HUDEP-2 (cell line): ENCODE results near the gene SNAP91.
"Not testable (repeated sequence)": the region's sequence is repeated elsewhere in the genome, so short reads cannot be mapped to it uniquely, and the experiment has no call there.

ENCODE experiments used
- DNase-seq, 76 experiments: peaks; one replicate each; lab custom pipeline; 2025; ENCODE audit not compliant: unreplicated experiment in 76 of 76; lab: John Stamatoyannopoulos, UW

Gene SNAP91

DNA sequence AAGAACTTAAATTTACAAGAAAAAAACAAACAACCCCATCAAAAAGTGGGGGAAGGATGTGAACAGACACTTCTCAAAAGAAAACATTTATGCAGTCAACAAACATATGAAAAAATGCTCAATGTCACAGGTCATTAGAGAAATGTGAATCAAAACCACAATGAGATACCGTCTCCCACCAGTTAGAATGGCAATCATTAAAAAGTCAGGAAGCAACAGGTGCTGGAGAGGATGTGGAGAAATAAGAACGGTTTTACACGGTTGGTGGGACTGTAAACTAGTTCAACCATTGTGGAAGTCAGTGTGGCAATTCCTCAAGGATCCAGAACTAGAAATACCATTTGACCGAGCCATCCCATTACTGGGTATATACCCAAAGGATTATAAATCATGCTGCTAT lies 157.2 kb downstream of the SNAP91 start:
- not testable (repeated sequence) for DNase-seq

DNA sequence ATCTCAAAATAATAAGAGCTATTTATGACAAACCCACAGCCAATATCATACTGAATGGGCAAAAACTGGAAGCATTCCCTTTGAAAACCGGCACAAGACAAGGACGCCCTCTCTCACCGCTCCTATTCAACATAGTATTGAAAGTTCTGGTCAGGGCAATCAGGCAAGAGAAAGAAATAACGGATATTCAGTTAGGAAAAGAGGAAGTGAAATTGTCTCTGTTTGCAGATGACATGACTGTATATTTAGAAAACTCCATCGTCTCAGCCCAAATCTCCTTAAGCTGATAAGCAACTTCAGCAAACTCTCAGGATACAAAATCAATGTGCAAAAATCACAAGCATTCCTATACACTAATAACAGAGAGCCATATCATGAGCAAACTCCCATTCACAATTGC lies 158.4 kb downstream of the SNAP91 start:
- not testable (repeated sequence) for DNase-seq

DNA sequence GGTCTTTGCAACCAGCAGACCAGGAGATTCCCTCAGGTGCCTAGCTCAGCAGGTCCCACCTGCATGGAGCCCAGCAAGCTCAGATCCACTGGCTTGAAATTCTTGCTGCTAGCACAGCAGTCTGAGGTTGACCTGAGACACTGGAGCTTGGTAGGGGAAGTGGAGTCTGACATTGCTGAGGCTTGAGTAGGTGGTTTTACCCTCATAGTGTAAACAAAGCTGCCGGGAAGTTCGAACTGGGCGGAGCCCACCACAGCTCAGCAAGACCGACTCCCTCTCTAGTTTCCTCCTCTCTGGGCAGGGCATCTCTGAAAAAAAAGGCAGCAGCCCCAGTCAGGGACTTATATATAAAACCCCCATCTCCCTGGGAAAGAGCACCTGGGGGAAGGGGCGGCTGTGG lies 162.3 kb downstream of the SNAP91 start:
- DNase-seq = no peak

DNA sequence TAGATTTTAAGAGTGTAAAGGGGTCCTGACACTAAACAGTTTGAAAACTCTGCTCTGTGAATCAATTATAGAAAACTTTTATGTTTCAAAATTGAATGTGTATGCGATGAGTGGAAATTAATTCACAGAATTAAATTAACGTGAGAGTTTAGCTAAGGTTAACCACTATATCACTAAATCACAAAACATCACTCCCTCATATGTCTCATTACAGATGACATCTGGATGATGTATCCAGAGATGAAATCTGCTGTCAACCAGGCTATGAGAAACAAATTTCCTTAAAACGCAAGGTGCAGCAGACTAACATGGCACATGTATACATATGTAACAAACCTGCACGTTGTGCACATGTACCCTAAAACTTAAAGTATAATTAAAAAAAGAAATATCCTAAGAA lies 169.2 kb downstream of the SNAP91 start:
- no peak for DNase-seq

DNA sequence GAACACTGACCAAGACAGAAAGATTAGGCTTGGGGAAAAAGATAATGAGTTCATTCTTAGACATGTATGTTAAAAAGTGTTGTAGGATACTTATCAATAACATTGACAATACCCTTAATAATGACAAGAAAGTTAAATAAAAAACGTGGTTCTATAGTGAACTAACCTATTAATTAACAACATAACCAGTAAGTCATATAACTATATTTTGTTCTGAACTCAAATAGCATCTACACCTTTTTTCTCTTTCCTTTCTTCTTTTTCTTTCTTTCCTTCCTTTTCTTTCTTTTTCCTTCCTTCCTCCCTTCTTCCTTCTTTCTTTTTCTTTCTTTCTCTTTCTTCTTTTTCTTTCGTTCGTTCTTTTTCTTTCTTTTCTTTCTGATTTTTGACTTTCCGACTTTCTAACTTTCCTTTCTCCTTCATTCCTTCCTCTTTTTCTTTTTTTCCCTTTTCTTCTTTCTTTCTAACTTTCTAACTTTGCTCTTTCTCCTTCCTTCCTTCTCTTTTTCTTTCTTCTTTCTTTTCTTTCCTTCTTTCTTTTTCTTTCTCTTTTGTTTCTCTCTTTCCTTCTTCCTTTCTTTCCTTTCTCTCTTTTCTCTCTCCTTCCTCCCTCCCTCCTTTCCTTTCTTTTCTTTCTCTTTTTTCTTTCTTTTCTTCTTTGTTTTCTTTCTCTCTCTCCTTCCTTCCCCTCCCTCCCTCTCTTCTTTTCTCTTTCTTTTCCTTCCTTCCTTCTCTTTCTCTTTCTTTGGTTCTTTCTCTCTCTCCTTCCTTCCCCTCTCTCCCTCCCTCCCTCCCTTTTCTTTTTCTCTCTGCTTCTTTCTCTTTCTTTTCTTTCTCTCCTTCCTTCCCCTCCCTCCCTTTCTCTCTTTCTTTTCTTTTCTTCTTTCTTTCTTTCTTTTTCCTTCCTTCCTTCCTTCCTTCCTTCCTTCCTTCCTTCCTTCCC lies 172.0 kb downstream of the SNAP91 start:
- no peak for DNase-seq

DNA sequence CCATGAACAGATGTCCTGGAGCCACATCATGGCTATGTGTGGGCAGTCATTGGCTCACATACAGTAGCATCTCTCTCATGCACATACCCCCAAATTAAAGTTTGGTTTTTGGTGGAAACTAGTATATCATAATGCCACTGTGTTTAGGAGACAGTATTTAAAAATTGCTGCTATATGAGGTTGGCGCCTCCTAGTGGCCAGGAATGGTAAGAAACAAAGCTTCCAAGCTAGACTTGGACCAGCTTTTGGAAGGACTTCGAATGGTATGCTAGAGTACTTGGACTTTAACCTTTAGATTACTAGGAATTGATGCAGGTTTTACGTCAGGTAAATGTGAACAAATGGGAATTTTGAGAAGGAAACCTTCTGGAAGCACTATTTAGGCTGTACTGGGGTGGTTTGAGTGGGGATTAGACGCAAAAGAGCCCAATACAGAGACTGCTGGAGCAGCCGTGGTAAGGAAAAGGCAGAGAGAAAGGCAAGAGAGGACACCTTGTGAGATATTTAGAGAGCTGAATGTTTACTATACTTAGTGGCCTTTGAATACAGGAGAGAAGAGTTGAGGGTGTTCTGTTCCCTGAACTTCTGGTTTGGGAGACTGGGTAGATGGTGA lies 172.8 kb downstream of the SNAP91 start:
- peak in 50 of 76 experiments; percentile 2 to 71 (median 33) for DNase-seq

DNA sequence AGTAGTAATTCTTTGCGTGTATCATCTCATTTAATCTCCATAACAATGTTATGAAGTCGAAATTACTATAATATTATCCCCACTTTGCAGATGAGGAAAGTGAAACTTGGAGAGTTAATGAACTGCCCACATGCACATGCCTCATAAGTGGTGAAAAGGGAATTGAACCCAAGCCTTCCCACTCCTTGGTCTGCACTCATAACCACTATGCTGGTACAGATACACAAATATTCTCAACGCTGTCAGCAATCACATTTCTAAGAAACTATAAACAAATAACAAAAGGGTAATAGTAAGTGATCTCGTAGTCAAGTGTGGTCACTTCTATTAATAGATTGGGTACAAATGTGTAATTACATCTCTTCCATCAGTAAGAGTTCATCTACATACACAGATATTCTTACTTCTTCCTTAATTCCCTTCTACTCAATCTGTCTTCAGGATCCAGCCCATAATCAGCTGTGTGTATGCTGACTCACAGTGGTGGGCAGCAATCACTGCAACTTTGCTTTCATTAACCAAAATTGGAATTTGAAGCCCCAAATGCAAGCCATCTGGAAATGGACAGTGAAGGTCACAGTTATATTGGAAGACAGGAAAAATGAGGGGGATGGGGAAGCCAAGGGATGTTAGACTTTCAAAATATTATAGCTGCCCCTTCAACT lies 190.0 kb downstream of the SNAP91 start:
- no peak for DNase-seq

DNA sequence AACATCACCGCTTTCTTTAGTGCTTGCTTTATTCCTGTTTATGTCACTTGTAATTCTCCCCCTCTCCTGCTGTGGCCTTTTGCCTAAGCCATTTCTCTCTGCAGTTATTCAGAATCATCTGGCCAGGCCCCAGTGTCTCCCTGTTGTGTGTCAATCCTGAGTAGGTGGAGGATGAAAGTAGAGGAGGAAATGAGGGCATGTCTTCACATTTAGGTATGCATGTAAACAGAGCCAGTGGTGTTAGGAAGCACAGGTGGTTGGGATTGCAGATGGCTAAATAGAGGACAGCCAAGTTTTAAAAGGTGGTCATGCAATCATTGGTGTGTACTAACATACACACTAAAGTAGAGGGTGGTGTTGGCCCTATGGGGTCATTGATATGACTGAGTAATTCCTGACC lies 191.4 kb downstream of the SNAP91 start:
- DNase-seq = no peak

DNA sequence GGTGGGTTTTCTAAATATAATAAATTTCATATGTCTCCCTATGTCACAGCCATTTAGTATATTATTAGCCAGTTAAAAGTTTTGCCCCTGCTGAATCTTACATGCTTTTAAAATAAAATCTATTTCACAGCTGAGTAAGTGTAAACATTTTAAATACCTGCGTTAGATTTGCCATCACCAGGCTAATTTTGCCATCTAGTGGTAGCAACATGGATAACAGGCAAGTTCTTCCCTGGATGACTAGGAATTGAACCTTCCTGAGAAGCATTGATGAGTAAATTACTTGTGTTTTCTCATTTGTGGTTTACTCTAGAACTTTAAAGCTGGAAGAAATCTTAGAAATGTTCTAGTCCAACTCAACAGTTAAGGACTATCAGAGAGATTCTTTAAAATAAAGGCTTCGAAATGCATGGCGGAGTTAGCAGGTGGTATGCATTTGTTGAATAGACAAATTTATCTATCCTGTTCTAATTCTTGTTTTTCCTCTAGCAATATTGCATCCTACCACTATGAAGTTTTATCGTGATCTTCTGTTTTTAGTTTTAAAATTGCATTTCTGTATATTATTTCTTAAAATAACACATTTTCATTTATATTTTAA lies 193.9 kb downstream of the SNAP91 start:
- peak in 33 of 76 experiments; percentile 11 to 66 (median 37) for DNase-seq

DNA sequence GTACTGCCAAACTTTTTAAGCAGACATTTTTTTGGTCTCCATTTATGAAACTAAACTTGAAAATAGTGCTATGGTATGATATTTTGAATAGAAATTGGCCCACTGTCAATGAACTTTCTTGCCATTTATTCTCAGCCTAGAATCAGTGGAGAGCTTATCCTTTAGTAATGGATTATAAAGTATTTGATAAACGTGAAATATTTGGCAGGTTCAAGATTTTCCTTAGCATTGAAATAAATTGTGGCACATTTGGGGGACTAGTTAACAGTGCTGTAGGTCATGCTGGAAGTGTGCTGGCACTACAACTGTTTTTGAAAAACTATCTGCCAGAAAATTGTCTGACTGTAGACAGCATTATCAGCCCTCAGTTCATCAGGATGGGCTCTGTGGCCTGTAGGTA lies 194.4 kb downstream of the SNAP91 start:
- DNase-seq = no peak

DNA sequence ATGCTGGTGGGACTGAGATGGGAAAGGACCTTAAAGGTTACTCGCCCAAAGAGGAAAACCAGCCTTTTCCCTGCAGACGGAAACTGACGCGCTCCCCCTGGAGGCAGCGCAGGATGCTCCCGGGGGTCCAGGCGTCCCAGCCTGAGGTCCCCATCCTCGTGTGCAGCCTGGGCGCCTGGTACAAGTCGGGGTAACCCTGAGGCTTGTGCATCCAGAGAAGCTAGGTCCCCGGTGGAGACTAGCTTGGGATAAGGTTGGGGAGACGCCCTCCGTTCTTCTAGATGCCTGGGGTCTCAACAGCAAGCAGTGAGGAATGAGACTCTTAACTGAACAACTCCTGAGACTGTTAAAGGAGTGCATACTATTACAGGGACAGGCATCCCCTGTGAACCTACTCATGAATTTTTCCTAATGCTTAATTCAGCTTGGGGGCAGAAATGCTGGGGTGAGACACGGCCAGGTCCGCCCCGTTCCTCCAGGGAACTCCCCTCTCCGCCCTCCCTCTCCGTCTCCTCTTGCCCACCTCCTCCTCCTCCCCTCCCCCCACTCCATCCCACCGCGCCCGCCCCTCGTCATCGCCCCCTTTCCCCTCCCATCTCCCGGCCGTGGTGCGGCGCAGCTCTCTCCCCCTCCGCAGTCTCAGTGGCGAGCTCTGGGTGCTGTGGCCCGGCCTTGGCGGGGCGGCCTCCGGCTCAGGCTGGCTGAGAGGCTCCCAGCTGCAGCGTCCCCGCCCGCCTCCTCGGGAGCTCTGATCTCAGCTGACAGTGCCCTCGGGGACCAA lies 196.8 kb downstream of the SNAP91 start, which contains the start of gene PRSS35:
Gene PRSS35, plus strand, starts transcription at position 634 of the 781 bp plus-strand sequence. CDS start 10,908 bp downstream, outside the sequence.
- peak in 35 of 76 experiments; percentile 4 to 50 (median 21) for DNase-seq

DNA sequence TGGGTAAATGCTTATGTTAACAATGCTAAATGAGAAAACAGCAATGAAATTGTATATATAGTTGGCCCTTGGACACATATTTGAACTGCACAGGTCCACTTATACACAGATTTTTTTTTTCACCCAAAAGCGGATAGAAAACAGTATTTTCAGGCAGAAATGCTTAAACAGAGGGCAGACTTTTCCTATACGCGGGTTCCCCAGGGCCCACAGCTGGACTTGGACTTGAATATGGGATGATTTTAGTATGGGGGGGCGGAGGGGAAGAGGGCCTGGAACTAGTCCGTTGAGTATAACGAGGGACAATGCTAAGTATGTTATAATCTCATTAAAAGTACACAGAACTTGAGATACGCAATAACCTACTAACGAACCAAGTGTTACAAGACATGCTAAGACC lies 197.6 kb downstream of the SNAP91 start:
- no peak for DNase-seq

DNA sequence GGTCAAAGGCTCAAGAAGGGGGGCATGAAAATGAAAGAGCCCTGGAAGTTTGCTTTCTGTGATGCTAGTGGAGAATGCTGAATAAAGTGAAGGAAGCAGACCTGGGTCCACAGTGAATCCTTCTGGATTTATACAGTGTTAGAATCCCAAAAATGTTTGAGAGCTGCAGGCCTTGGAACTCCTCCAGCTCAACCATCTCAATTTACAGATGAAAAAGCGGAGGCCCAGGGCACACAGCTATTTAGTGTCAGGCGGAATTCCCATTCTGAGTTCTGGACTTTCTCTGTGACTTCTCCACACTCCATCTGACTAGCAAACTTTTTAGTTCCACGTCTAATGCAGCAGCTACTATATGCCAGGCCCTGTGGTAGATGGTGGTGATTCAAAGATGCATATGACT lies 198.1 kb downstream of the SNAP91 start:
- DNase-seq = no peak

DNA sequence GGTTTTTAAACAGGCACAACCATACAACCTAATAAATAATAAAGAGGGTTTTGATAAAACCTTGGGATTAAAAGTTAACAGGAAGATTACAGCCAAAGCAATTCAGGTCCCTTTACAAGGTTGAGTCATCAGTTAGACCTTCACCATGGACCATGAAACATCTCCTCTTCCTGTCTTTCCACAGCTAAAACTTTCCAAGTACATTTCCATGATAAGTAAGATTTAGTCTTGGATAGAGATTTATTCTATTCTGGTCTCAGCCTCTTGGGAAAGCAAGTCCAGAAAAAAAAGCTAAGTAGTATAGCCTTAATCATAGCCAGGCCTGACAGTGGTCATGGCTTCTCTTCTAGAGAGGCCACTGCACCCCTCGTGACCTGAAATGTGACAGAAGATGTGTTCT lies 199.5 kb downstream of the SNAP91 start:
- no peak for DNase-seq

DNA sequence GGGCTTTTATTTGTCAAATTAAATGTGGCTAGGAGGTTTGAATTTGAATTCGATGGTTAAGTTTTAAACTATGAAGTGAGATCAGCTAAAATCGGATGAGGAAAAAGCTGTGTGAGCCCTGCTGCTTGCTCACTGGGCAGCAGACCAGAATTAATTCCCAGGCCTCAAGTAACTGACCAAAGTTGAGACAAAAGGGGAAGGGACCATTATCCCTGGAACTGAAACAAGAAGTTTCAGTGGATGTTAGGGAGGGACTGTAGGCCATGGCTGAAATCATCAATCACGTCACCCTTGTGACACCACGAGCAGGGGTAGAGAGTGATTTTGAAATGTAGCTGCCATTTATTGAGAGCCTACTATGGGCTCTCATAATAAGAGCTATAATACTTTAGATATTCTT lies 203.5 kb downstream of the SNAP91 start:
- no peak for DNase-seq
